ENCODE results near the gene SIPA1L3.
"Not testable (repeated sequence)": the region's sequence is repeated elsewhere in the genome, so short reads cannot be mapped to it uniquely, and the experiment has no call there.

SIPA1L3 gene

DNA sequence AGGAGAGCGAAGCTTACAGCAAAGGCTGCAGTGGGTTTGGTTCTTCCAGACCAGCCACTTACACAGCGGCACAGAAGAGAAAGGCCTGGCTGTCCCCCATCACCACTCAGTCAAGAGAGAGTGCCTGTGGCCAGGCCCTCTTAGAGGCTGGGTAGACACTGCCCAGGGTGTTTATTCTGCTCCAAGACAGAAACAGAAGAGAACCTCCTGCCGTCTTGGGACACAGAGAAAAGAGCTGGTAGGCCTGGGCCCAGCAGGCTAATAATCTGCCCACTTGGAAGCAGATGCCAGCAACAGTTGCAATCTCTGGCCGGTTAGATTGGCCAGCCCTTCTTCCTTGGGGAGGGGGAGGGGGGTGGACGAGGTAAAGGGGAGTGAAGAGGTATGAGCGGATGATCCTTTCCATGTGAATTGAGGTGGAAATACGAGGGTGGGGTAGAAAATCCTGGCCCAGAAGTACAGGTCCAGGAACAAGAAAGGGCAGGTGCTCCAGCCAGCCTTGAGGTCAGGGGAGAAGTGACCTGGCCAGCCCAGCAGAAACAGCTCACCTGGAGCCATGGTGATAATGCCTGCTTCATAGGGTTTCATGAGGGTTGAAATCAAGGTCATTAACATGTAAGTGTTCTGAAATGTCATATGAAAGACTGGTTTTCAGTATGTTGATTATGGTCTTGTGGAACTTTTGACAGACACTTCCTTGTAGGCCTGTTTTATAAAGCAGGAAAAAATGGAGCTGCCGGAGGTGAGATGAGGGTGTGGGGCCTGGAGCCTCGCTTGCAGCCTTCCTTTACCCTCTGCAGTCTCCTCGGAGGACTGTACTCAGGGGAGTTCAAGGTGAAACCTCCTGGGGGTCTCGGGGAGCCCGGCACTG is 116.9 kb downstream of the SIPA1L3 start:
- TF ChIP-seq, protein P1, sequence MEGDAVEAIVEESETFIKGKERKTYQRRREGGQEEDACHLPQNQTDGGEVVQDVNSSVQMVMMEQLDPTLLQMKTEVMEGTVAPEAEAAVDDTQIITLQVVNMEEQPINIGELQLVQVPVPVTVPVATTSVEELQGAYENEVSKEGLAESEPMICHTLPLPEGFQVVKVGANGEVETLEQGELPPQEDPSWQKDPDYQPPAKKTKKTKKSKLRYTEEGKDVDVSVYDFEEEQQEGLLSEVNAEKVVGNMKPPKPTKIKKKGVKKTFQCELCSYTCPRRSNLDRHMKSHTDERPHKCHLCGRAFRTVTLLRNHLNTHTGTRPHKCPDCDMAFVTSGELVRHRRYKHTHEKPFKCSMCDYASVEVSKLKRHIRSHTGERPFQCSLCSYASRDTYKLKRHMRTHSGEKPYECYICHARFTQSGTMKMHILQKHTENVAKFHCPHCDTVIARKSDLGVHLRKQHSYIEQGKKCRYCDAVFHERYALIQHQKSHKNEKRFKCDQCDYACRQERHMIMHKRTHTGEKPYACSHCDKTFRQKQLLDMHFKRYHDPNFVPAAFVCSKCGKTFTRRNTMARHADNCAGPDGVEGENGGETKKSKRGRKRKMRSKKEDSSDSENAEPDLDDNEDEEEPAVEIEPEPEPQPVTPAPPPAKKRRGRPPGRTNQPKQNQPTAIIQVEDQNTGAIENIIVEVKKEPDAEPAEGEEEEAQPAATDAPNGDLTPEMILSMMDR (IDR thresholded peaks at IDR 0.05; ENCODE audit: low read depth, low read length), result no peak
- peak overlapping the region; percentile 59 for H3K27ac ChIP-seq
- DNase-seq, result peak; percentile 50
- H3K27me3 ChIP-seq (ENCODE audit: insufficient read depth, low read depth, severe bottlenecking), result no peaks in the 10 kb centered on the region
- H3K36me3 ChIP-seq, result no peaks in the 10 kb centered on the region
- H3K4me3 ChIP-seq (ENCODE audit: low read depth, low read length), result no peak overlapping the region
- no peaks in the 10 kb centered on the region for H3K9me3 ChIP-seq (ENCODE audit: severe bottlenecking)

DNA sequence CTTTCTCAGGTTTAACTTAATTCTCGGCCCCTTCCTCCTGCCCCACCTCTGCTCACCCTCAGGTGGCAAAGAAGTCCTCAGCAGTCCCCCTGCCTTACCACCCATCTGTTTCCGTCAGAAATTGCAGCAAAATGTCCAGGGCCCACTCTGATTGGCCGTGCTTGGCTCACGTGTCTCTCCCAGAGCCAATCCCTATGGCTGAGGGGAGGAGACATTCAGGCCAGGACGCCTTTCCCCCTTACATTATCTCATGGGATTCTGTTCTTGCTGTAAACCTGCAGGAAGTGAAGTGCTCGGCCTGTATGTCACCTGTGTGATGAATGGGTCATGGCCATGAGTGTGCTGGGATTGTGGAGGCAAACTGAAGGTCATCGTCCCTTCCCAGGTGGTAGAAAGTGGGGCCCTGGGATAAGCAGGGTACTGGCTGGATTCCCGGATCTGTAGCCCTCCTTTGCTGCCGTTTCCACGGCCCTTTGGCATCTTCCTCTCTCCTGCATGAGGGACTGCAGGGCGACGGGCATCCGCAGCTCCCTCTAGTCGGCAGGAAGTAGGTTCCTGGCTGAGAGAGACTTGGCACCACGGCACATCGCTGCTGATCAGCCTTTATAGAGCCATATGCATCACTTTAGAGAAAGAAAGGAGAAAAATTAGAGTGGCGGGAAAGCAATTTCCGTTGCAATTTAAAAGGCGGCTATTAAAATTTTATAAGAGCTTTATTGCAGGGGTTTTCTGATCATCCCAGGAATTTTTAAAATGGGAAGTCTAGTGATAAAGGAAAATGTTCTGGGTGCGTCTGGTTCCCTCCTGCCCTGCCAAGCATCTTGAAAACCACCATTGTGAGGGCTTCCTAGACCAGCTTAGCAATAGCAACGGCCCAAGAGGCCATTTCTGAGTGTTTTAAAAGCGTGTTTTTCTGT is 118.2 kb downstream of the SIPA1L3 start:
- Histone ChIP-seq H3K27me3 (ENCODE audit: insufficient read depth, low read depth, severe bottlenecking) (no peaks in the 10 kb centered on the region), H3K9me3 (ENCODE audit: severe bottlenecking) (no peaks in the 10 kb centered on the region), H3K4me3 (ENCODE audit: low read depth, low read length) (no peak overlapping the region), H3K36me3 (no peaks in the 10 kb centered on the region; the same call in 1 of the 2 replicates), H3K27ac (no peak overlapping the region)
- no peak for DNase-seq
- TF ChIP-seq, protein P1 (IDR thresholded peaks at IDR 0.05; ENCODE audit: low read depth, low read length), result no peak

DNA sequence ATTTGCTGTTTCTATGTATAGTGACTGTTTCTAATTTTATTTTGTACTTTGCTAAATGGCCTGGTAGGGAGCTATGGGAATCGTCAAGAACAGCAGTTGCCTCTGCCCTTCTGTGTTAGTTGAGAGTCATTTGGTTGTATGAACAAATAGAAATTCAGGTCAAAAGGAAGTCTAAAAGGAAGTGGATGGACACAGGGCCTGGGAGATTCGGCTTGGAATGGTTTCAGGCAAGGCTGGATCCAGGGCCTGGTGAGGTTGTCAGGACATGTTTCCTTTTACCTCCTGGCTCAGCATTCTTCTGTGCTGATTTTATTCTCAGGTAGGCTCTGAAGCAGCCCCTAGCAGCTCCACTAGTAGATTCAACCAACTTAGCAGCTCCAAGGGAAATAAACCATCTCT is 118.9 kb downstream of the SIPA1L3 start:
- Histone ChIP-seq H3K27me3 (ENCODE audit: insufficient read depth, low read depth, severe bottlenecking) (no peaks in the 10 kb centered on the region), H3K4me3 (ENCODE audit: low read depth, low read length) (no peak overlapping the region), H3K36me3 (no peaks in the 10 kb centered on the region; the same call in 1 of the 2 replicates), H3K9me3 (ENCODE audit: severe bottlenecking) (no peaks in the 10 kb centered on the region), H3K27ac (no peak overlapping the region)
- TF ChIP-seq, protein P1 (IDR thresholded peaks at IDR 0.05; ENCODE audit: low read depth, low read length), result no peak
- DNase-seq, result no peak

DNA sequence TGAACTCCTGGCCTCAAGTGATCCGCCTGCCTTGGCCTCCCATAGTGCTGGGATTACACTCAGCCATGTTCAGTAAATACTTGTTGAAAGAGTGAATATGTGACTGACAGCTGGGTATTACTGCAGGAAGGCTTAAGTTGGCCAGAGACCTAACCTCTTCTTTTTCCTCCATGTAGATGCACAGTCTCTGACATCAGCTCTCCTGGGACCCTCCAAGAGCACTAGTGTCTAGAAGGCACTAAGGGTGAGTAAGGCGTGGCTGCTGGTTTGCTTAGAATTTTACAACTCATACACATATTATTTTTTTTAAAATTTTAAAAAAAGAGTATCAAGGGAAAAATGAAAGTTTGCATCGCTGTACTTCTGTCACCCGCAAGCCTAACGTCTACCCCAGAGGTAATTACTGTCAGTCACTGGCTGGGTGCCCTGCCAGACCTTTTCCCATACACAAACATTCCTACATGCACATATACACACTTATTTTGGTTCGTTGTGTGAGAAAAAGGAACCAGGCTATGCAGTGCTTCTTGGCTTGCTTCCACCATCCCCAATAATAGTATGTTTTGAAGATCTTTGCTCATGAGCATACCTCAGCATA is 122.0 kb downstream of the SIPA1L3 start:
- Histone ChIP-seq H3K4me3 (ENCODE audit: low read depth, low read length) (no peak overlapping the region), H3K36me3 (no peaks in the 10 kb centered on the region; the same call in 1 of the 2 replicates), H3K27ac (no peak overlapping the region), H3K27me3 (ENCODE audit: insufficient read depth, low read depth, severe bottlenecking) (no peaks in the 10 kb centered on the region), H3K9me3 (ENCODE audit: severe bottlenecking) (no peaks in the 10 kb centered on the region)
- no peak for DNase-seq
- TF ChIP-seq, protein P1 (IDR thresholded peaks at IDR 0.05; ENCODE audit: low read depth, low read length), result no peak

DNA sequence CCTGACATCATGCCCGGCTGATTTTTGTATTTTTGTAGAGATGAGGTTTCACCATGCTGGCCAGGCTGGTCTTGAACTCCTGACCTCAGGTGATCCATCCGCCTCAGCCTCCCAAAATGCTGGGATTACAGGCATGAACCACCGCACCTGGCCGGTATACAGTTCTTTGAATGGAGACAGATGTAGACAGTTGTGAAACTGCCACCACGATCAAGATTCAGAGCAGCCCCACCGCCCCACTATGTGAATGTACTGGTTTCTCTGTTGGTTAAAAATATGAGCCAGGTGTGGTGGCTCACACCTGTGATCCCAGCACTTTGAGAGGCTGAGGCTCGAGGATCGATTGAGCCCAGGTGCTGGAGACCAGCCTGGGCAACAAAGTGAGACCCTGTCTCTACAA is 123.0 kb downstream of the SIPA1L3 start:
- not testable (repeated sequence) for DNase-seq; H3K36me3 ChIP-seq; H3K27ac ChIP-seq; H3K9me3 ChIP-seq (ENCODE audit: severe bottlenecking); H3K4me3 ChIP-seq (ENCODE audit: low read depth, low read length); H3K27me3 ChIP-seq (ENCODE audit: insufficient read depth, low read depth, severe bottlenecking)
